Right forelimb (tissue), 1 donor: ENCODE results near the gene OR2T6.
"Not testable (repeated sequence)": the region's sequence is repeated elsewhere in the genome, so short reads cannot be mapped to it uniquely, and the experiment has no call there.

Experiments
- DNase-seq: peaks from one replicate; pipeline ENCODE4 v3.0.0-alpha.2; 2018

OR2T6 gene, protein sequence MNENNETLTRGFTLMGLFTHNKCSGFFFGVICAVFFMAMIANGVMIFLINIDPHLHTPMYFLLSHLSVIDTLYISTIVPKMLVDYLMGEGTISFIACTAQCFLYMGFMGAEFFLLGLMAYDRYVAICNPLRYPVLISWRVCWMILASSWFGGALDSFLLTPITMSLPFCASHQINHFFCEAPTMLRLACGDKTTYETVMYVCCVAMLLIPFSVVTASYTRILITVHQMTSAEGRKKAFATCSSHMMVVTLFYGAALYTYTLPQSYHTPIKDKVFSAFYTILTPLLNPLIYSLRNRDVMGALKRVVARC

DNA sequence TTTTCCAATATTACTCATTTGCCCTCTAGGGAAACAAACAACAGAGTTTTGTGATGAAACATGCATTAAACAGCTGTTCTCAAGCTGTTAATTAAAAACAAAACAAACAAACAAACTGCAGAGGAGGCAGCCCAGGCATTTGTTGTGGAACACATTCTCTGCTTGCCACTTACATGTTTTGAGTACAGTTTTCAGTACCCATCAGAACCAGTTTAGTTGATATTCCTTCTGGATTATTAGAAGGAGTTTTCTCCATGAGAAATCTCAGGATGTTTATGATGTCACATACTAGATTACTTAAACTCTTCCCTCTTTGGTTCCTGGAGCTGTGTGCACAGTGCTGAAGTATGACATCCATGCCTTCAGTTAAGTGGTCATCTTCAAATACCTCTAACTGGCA is at the start of gene OR2T6:
TSS of gene OR2T6 (plus strand) at position 301 of the 400 bp plus-strand sequence. CDS start 11,863 bp downstream, outside the sequence.
- DNase-seq: no peak

DNA sequence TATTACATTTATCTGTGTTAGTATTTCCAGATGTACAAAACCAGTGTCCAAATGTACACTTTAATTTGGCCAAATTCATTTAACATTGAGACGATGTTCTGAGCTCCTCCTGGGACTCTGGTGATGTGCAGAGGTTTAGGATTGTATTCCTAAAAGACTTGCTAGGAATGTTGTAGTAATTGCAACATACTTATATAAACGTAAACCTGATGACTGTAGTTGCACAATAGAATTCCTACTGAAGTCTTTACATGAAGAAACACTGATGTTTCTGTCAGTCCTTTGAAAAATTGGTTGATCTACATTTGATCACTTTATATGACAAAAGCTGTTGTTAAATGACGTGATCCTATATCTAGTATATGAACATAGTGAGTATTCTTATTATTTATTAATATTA is 32.1 kb upstream of the OR2T6 start:
- DNase-seq: no peak

DNA sequence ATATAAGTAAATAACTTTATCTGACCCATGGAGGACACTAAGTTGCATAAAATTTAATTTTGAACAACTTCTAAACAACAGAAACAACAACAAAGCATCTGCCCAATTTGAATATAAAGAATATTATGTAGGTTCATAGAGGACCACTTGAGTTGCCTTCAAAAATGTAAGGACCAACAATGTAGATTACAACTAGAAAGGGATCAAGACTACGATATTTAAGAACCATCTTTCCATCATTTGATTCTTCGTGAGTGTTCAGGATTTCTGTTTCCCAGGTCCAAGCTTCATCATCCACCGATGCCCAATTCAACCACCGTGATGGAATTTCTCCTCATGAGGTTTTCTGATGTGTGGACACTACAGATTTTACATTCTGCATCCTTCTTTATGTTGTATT is 27.1 kb upstream of the OR2T6 start, which contains the start of gene OR14C36:
TSS of gene OR14C36 (plus strand) at position 301 of the 400 bp plus-strand sequence. CDS start at position 301, 0 bp downstream.
- no peak for DNase-seq

DNA sequence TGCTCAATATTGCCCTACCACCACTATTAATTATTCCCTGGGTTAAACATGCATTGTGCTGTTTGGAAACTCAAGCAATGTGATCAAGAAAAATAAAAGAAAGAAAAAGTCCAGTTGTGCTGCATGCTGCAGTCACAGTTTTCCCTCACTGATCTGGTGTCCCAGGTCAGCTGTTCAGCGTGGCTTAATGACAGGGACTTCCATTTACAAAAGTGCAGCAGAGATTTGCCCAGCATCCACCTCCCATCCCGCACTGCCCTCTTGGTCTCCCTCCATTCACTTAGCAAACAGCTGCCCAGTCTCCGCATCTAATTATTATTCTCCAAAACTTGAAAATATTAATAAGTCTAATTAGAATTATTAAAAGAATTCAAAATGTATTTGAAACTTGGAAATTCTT is 16.1 kb upstream of the OR2T6 start:
- DNase-seq: no peak

DNA sequence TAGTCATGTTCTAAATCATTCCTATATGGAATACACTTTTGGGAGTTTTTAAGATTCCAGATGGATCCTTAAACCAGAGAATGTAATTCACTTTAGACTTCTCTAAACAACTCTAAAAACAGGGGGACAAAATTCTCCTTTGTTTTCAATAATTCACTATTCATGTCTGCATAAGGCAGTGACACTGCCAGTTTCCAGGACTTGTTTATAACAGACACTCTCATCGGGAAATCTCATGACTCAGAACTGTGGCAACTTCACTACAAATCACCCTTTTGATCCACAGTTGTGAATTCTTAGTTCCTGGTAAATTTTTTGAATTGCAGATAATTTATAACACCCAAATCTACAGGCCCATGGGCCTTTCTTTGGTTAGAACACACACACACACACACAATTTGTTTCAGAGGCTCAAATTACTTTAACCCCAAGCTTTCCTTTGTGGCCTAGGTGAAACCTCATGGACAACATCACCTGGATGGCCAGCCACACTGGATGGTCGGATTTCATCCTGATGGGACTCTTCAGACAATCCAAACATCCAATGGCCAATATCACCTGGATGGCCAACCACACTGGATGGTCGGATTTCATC is 14.3 kb upstream of the OR2T6 start, which contains the start of gene OR2T4:
TSS of gene OR2T4 (plus strand) at position 545 of the 595 bp plus-strand sequence. CDS start at position 545, 0 bp downstream.
- no peak for DNase-seq

DNA sequence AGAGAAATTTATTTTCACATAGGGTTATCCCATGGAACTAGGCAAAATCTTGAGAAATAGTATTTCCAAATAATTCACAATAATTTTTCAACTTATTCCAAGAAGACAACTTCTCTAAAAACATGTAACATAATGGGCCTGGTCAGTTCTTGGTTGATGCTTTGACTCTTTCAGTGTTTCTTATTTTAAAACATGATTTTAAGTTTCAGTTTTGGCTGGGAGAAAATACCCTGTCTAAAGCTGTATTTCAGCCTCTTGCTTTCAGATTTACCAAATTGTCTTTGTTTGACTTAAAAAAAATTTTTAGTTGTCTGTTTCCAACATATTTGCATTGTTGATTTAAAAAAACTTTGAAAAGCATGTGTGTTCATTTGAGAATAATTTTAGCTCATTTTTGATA is 8.9 kb upstream of the OR2T6 start:
- DNase-seq: no peak

DNA sequence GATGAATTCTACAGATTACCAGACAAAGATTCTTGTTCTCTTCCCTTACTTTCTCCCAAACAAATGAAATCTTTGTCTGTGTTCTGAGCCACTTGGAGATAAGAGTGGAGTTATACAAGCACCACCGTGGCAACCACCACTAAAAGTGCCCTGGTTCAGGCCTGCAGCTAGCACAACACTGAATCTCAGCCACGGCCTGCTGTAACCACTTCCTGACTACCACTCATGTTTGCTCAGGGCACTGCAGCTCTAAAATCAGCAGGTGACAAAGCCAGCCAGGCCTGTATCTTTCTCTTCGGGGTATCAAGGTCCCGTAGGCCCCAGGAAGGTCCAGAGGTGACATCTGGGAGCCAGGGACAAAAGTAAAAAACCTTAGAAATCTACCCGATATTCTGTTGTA is 3.2 kb upstream of the OR2T6 start:
- no peak for DNase-seq

DNA sequence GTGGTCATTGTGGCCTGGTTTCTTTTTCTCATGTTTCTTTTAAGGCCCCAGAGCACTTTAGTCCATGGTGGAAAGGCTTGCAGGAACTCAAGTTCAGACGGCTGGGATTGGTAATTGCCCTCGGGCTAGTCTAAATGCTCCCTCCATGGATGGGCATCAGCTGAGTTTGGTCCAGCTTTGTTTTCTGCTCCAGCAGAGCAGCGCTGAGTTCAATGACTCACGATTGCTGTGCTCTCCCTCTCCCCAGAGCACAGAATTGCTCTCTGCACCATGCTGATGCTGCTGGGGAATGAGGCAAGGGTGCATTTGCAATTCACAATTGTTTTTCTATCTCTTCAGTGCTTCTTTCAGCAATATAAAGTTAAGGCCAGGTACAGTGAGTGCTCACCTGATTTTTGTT is 1.8 kb upstream of the OR2T6 start:
- DNase-seq: no peak

DNA sequence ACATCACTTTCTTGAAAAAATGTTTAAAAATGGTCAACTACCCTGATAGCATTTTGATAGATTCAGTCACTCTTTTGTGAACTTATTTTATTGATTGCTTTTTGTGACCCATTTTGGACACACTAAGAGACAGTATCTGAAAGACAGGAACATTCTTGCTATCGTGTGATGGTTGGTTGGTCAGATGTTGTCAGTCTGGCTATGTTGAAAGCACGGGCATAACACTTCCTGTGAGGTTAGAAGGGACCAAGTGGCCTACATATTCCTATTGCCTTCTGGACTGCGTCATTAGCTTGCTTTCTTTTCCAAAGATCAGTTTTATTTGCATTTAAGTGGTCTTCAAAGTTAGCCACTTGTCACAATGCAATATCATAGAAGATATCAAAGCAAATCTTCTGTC is 1.4 kb downstream of the OR2T6 start:
- DNase-seq: no peak

DNA sequence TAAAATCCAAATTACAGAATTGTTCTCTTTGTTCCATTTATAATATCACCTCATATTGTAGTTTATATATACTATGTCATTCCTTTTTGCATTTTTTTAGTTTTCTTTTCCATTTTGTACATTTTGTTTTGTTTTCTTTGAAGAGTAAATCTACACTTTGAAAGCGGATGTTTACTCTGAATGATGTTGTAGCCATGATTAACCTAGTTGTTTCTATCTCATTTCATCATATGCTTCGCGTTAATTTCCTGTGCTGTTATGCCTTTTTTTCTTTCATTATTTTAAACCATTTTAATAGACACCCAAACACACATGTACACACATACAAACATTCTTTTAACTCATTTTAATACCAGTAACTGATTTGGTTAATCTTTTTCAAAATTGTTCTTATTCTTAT is 5.3 kb downstream of the OR2T6 start:
- DNase-seq: no peak

DNA sequence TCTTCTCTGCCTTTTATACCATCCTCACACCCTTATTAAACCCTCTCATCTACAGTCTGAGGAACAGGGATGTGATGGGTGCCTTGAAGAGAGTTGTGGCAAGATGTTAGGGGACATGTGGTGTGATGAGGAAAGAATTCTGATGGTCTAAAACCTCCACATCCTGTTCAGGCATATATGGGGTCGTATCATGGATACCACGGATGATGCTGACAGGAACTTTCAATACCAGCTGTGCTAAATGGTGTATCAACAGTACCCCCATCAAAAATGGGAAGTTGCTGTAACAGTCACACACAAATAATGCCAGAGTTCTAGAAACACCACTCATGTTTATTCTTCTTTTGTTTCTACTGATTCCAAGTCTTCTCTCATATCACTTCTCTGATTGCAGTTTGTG is 12.9 kb downstream of the OR2T6 start:
- DNase-seq: no peak

DNA sequence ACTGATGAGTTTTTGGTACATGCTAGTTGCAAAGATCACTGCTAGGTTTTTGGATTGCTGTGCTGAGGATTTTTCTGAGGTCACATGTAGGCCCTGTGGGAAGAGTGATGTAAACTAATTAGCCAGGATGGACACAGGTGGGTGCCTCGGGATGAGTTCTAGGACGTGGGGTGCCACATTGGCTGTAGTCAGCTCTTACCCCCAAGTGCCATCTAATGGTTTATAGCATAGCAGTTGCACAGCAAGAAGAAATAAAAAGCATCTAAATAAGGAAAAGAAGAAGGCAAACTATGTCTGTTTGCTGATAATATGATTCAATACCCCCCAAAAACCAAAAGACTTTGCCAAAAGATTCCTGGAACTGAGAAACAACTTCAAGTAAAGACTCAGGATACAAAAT is 17.5 kb downstream of the OR2T6 start:
- no peak for DNase-seq

DNA sequence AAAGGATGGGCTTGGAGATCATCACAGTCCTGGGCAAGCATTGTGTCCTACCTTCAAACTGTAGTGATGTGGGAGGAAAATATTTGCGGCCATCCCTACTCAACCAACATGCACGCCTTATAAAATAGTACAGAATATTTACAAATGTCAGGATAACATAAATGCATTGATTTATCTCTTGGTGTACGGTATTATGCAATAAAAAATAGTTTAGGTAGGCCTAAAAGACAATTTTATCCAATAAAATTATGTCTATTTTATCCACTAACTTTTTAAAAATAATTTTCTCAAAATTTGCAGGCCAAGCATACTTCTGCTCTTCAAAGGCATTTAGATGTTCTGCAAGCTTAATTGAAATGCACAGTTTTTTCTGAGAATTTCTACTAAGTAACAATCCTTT is 27.2 kb downstream of the OR2T6 start, which contains the start of gene OR2T1:
TSS of gene OR2T1 (plus strand) at position 301 of the 400 bp plus-strand sequence. CDS start 3,100 bp downstream, outside the sequence.
- DNase-seq: no peak

DNA sequence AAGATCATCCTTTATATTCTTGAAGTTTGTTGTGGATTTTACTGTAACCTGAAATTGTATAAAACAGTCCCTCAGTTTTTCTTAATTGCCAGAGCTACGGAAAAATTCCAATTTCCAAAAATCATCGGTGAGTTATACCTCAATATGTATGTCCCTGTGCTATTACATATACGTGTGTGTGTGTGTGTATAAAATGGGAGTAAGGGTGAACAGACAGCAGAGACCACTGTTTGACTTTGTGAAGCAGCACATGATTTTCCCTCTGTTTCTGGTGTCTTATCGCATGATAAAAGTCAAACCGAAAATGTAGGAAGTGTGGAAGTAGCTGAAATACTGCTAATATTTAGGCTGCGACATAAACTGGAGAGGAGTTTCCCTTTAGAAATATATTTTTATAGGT is 28.5 kb downstream of the OR2T6 start:
- no peak for DNase-seq

DNA sequence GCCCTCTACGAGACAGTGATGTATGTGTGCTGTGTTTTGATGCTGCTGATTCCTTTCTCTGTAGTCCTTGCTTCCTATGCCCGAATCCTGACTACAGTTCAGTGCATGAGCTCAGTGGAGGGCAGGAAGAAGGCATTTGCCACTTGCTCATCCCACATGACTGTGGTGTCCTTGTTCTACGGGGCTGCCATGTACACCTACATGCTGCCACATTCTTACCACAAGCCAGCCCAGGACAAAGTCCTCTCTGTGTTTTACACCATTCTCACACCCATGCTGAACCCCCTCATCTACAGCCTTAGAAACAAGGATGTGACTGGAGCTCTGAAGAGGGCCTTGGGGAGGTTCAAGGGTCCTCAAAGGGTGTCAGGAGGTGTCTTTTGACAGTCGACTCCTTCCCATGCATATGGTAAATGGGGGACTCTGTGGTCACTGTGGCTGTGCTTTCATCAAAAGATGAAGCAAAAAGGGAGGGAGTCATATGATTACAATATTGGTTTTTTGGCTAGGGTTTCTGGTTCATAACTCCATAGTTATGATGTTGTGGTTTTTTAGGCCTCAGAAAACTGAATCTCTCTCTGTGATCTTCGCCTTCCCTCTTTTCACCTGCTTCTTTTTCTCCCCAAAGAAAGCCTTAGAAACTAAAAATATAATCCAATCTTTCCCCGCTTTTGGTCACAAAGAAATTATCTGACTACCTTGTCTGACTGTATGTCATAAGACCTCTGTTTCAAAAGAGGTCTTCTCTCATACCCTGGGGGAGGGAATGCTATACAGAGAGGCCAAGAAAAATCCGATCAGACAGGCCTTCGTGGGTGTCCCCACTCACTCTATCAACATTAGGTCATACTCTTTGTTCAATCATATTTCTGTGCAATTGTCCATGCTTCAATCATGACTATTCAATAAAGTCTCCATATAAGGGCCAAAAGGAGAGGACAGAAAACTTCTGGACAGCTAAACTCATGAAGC is 31.5 kb downstream of the OR2T6 start:
- no peak for DNase-seq

DNA sequence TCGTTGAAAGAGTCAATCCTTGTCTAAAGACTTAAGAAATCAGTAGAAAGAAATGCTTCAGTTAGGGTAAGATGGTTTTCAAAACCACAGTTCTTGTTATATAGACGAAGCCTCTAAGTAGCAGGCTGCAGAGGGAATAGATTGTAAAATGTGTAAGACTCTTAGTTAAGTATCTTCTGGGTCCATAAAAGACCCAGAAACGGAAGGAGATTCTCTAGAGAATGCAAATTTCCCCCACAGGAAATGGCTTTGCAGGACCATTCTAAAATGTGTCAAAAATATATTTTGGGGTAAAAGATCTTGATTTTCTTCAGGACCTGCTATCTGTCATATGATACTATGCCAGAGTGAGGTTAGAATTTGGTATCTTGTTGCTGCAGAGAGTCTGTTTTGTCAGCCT is 40.7 kb downstream of the OR2T6 start:
- DNase-seq: no peak

DNA sequence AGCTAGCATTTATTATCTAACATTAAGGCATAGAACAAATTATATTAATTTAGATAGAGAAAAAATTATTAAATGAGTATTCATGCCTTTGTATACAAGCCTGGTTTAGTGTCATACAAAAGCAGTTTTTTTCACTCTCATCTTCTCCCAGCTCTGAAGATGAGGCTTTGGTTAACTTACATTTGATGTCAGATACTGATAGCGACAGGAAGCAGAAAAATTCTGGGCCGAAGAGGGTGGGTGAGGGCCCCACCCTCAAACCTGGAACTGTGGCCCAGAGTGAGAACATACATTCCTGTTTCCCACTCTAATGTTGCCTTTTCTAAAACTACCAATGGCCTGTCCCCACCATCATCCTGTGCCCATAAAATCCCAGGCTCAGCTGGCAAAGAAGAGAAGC is 42.3 kb downstream of the OR2T6 start:
- DNase-seq: no peak

DNA sequence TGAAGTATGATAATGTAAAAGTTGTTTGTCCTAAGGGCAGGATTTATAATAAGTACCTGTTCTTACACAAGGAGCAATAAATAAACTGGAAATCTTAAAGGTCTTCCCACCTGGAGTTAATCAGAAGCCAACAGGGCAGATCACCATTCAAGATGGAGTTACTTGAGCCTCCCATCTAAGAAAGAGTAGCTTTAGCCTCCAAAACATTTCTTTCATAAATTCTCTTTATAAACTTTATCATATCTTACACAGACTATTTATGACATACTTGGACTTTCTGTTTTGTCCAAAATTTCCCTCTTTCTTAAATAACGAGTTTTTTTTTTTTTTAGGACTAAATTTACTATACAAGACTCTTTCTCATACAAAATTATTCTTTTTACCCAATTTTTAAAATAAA is 45.8 kb downstream of the OR2T6 start:
- DNase-seq: no peak

DNA sequence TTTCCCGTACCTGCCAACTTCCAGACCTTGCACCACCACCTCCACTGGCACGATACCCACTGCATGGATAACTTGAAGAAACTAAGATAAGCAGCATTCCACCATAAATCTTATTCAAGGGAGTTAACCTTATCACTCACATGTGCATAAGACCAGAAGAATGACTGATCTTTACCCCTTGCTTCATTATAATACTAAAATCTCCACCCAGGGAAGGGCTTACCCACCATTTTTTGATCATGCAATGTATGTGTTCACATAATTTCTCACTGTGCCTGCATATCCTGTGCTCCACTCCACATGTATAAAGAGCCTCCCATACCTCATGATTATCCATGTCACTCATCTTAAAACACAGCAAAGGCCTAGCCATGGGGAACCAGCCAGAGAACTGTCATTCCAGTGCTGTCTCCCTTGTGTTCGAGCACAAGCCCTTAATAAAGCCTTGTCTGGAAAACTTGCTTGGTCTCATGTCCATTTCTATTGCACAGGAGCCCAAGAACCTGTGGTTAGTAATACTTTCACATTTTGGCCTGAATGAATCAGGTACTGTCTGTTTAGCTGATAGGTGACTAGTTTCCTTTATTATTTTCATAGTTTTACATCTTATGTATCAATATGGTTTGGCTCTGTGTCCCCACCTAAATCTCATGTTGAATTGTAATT is 52.1 kb downstream of the OR2T6 start:
- not testable (repeated sequence) for DNase-seq

DNA sequence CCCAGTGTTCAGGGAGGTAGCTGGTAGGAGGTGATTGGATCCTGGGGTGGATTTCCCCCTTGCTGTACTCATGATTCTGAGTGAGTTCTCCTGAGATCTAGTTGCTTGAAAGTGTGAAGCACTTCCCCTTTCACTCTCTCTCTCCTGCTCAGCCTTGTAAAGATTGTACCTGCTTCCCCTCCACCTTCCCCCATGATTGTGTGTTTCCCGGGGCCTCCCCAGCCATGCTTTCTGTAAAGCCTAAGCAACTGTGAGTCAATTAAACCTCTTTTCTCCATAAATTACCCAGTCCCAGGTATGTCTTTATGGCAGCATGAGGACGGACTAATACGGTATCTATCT is 52.6 kb downstream of the OR2T6 start:
- not testable (repeated sequence) for DNase-seq

DNA sequence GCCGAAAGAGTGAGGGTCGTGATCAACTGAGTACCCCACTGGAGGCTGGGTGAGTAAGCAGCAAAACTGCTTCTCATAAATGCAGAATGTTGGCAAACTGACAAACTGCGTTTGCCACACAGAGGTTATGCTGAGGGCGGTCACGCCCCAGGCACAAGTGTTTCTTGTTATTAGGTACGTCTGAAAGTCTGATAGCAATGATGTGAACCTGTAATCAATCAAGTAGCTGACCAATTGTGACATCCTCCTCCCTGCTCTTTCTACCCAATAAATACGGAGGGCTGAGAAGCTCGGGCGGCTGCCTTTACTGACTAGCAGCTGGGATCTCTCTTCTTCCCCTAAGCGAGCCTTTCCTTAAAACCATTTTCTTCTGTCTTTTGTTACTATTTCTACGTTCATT is 56.1 kb downstream of the OR2T6 start:
- not testable (repeated sequence) for DNase-seq

DNA sequence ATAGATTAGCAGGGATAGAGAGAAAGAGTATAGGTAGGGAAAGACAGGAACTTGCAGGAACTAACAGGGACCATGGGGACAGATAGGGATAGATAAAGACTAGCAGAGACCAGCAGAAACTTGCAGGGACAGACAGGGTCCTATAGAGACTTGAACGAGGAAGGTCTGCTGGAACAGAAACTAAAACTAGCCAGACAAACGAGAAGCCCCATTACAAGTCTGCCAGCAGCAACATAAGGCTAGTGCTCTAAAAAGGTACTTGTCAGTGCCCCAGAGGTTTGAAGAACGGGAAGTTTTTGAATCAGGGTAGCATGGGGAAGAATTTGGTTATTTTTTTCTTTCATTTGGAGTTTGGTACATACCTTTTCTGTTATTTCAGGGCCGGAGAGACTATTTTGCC is 56.7 kb downstream of the OR2T6 start:
- not testable (repeated sequence) for DNase-seq
